Spleen (tissue), 11 donors: ENCODE measurements around the gene ASAP2. TPM values are rescaled to one million over a fixed set of nuclear protein-coding genes. Genes with fewer than 3 reads are reported as not detected.
A peak's percentile ranks its signal among the peaks of the same experiment; 100 is the strongest.

Experiments used
- DNase-seq: peaks from one replicate; pipeline ENCODE4 v3.0.0-alpha.2; 2020
- H3K27ac ChIP-seq, 8 donors: fragments of 200-600 bp; sonication (generic) in 7 of 8; 1 replicate in 4 of 8; 2 replicates in 4 of 8; pipeline versions ENCODE4 v1.5.0 to v1.8.0; 2016 to 2021; ENCODE audit warnings: inconsistent platforms in 4 of 8, mild to moderate bottlenecking in 4 of 8, moderate library complexity in 1 of 8
- H3K27me3 ChIP-seq, 7 donors: fragments of 200-600 bp; sonication (generic) in 6 of 7; replicated peaks in 1 of 7; 1 replicate in 4 of 7; 2 replicates in 3 of 7; pipeline versions ENCODE4 v1.5.0 to v1.8.0; 2016 to 2021; ENCODE audit warnings: inconsistent platforms in 3 of 7, mild to moderate bottlenecking in 1 of 7
- H3K36me3 ChIP-seq, 6 donors: fragments of 200-600 bp; sonication (generic) in 5 of 6; 1 replicate in 4 of 6; 2 replicates in 2 of 6; pipeline versions ENCODE4 v1.5.0 to v1.8.0; 2016 to 2021; ENCODE audit warnings: inconsistent platforms in 2 of 6
- H3K4me1 ChIP-seq, 6 donors: fragments of 200-600 bp; sonication (generic) in 5 of 6; 1 replicate in 3 of 6; 2 replicates in 3 of 6; pipeline versions ENCODE4 v1.5.0 to v1.8.0; 2016 to 2021; ENCODE audit warnings: inconsistent platforms in 3 of 6
- H3K4me3 ChIP-seq, 8 donors: fragments of 200-600 bp; sonication (generic) in 7 of 8; 1 replicate in 4 of 8; 2 replicates in 4 of 8; pipeline versions ENCODE4 v1.5.0 to v1.8.0; 2016 to 2021; ENCODE audit warnings: inconsistent platforms in 4 of 8, mild to moderate bottlenecking in 4 of 8, moderate library complexity in 2 of 8
- H3K9me3 ChIP-seq, 8 donors: fragments of 200-600 bp; sonication (generic) in 7 of 8; 1 replicate in 4 of 8; 2 replicates in 4 of 8; pipeline versions ENCODE4 v1.5.0 to v1.8.0; 2016 to 2021; ENCODE audit warnings: inconsistent platforms in 4 of 8
- CTCF ChIP-seq, 11 experiments: fragments of 200-600 bp in 7 of 11; fragments of 450-650 bp in 4 of 11; sonication (generic) in 4 of 11; IDR thresholded peaks in 8 of 11; conservative IDR thresholded peaks in 3 of 11; 1 replicate in 7 of 11; 2 replicates in 4 of 11; pipeline versions ENCODE4 v1.4.0 to v1.8.0; 2016 to 2021; ENCODE audit warnings: antibody characterized with exemption in 11 of 11, inconsistent platforms in 4 of 11, mild to moderate bottlenecking in 1 of 11
- POLR2A ChIP-seq, 3 donors: fragments of 450-650 bp; IDR thresholded peaks; one replicate each; pipeline ENCODE4 v1.5.1; 2017; ENCODE audit warnings: antibody characterized with exemption in 3 of 3, mild to moderate bottlenecking in 1 of 3
- POLR2AphosphoS5 ChIP-seq, 3 donors: sonication (generic); formaldehyde crosslinking; IDR thresholded peaks; one replicate each; pipeline ENCODE4 v1.5.1; 2017; ENCODE audit warnings: antibody characterized with exemption in 3 of 3
- WGBS, 5 donors: extraction: QIAGEN DNeasy Blood & Tissue Kit in 3 of 5; methylation state at CpG; one replicate each; pipeline versions ENCODE4 v1.1.5 to v1.1.7; 2013 to 2018; 5-methylcytosine and 5-hydroxymethylcytosine counted together
- intact Hi-C: fragments of 100-400 bp; cut with DNase I; formaldehyde crosslinking; loops from one replicate; pipeline ENCODE4 v1.15.0; 2023; ENCODE audit warnings: low total_unique reads
- polyA plus RNA-seq, 3 donors: library from polyadenylated mRNA; stranded (reverse); fragments of 200-250 nt; gene quantifications; one replicate each; pipeline ENCODE4 v1.2.1, GENCODE V29; 2013
- total RNA-seq, 7 donors: library from RNA; depleted of rRNA in 3 of 7; stranded (reverse); fragments of >200 nt in 3 of 7; fragmentation: NEBNext Ultra II Directional in 4 of 7; extraction: Animal tissue kit (Norgen Biotek cat#: 25700) in 4 of 7; gene quantifications; one replicate each; pipeline versions ENCODE4 v1.1.0 to v1.2.1, GENCODE V29; 2016 to 2021
- donor health status: healthy with polysubstance abuse.
- donor health status: DM: no; HTN: no; CAD: no; lungs with moderate emphysema.
- donor health status: DM: no; HTN: no; CAD: no.
- donor health status: Bipolar disorder and iron deficiency.
- donor health status: healthy.
- donor health status: DM: no; HTN: no; CAD: no.
- donor health status: DM: yes; HTN: yes; CAD: no.

The ASAP2 gene
- total and polyA plus RNA-seq, 10 donors, result 0.93 to 3.0 (median 2.2) TPM

DNA sequence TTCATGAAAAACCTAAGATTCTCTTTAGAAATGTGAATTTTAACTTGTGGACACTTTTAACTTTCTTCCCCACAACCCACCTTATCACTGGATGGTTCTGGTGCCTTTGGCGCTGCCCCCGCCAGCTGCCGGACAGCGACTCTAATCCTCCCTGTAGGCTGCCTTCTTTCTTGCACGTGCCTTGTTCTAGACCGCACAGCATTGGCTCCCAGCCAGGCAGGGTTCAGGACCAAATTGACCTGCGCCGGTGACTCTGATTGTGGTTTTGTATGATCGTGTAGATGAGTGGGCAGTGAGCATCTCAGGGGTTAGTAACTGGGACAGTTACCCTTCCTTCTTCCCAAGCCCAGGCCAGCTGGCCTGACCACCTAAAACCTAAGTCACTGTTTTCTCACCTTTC, 106.8 kb downstream of the ASAP2 start:
- peaks cover 0 to 6% (median 0%) of the 10 kb centered on the region in 6 donors for H3K4me1 ChIP-seq
- H3K27ac ChIP-seq, result no peak overlapping the region
- no peaks in the 10 kb centered on the region for H3K9me3 ChIP-seq
- H3K27me3 ChIP-seq, result peaks cover 0 to 31% (median 0%) of the 10 kb centered on the region in 7 donors
- no peaks in the 10 kb centered on the region for H3K36me3 ChIP-seq
- no peak overlapping the region for H3K4me3 ChIP-seq
- no peak for TF ChIP-seq POLR2A (IDR thresholded peaks at IDR 0.05)
- no peak for TF ChIP-seq POLR2AphosphoS5 (IDR thresholded peaks at IDR 0.05)
- WGBS, 5 donors, result 72 to 92% (median 88%) methylated on average over 9 of the region's 9 CpGs
- intact Hi-C loops, result no loop called here
- no peak for DNase-seq

- peaks cover 0 to 31% (median 0%) of the 10 kb centered on the region in 7 donors for H3K27me3 ChIP-seq
- H3K4me3 ChIP-seq, result no peak overlapping the region
- no peak overlapping the region for H3K27ac ChIP-seq
- no peaks in the 10 kb centered on the region for H3K36me3 ChIP-seq
- no peaks in the 10 kb centered on the region for H3K9me3 ChIP-seq
- intact Hi-C loops, result no loop called here
- WGBS, 5 donors, result 88 to 90% (median 89%) methylated on average over 16 of the region's 16 CpGs
- TF ChIP-seq POLR2AphosphoS5 (IDR thresholded peaks at IDR 0.05) (no peak), POLR2A (IDR thresholded peaks at IDR 0.05) (no peak), CTCF (IDR thresholded peaks at IDR 0.05 in 8 of 11, conservative IDR thresholded peaks at IDR 0.05 in 3 of 11) (no peak)
- DNase-seq, result no peak
- H3K4me1 ChIP-seq, result peaks cover 0 to 18% (median 0%) of the 10 kb centered on the region in 6 donors
Observed at GRCh38 chr2:9315280-9315847, 108.8 kb downstream of the ASAP2 start.

- peaks cover 0 to 18% (median 0%) of the 10 kb centered on the region in 6 donors for H3K4me1 ChIP-seq
- peaks cover 0 to 31% (median 0%) of the 10 kb centered on the region in 7 donors for H3K27me3 ChIP-seq
- no peak overlapping the region for H3K27ac ChIP-seq
- intact Hi-C loops, result no loop called here
- 90 to 97% (median 91%) methylated on average over 6 of the region's 6 CpGs for WGBS, 5 donors
- no peaks in the 10 kb centered on the region for H3K9me3 ChIP-seq
- no peak overlapping the region for H3K4me3 ChIP-seq
- no peak for DNase-seq
- TF ChIP-seq POLR2AphosphoS5 (IDR thresholded peaks at IDR 0.05) (no peak), POLR2A (IDR thresholded peaks at IDR 0.05) (no peak), CTCF (IDR thresholded peaks at IDR 0.05 in 8 of 11, conservative IDR thresholded peaks at IDR 0.05 in 3 of 11) (no peak)
- no peaks in the 10 kb centered on the region for H3K36me3 ChIP-seq
Observed at GRCh38 chr2:9317559-9317958, 110.9 kb downstream of the ASAP2 start.

DNA sequence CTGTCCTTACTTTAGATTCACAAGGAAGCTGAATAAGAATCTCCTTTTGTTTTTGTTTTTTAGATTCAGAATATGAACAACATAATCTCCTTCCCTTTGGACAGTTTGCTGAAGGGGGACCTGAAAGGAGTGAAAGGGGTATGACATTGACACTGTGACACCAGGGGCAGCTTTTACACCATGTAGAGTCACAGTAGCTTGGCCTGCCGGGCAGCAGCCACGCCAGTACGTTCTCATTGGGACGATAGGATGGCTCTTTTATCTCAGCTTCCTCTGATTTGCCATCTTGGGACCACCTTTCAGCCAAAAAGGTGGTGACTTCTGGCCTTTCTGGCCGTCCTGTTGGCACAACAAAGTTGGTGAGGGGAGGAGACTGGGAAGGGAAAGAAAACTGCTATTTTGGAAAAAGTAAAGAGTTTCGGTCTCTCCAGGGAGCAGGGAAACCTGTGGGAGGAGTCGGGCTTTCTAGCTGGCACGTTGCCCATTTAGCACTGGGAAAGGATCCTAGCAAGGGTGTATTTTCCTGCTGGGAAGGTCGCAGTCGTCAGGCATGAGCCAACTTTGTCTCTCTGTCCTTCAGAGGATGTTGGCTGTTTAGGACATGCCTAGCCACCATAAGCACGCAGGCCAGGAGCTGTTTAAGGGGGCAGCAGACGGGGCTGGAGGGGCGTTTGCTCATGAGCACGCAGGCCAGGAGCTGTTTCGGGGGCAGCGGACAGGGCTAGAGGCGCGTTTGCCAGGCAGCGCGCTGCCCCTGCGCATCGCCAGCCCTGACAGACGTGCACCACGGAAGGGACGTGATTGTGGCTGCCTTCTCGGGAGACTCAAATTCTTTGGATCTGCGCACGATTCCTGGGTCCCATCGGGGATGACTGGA, 112.1 kb downstream of the ASAP2 start:
- peaks cover 0 to 21% (median 0%) of the 10 kb centered on the region in 7 donors for H3K27me3 ChIP-seq
- H3K4me3 ChIP-seq, result peak overlapping the region in 1 of 8 donors; percentile 30
- H3K4me1 ChIP-seq, result peaks cover 0 to 18% (median 0%) of the 10 kb centered on the region in 6 donors
- intact Hi-C loops, result no loop called here
- H3K27ac ChIP-seq, result peak overlapping the region in 6 of 8 donors; percentile 44 to 70 (median 49)
- no peaks in the 10 kb centered on the region for H3K36me3 ChIP-seq
- peak; percentile 38 to 61 (median 54) for TF ChIP-seq POLR2AphosphoS5 (IDR thresholded peaks at IDR 0.05)
- no peak for TF ChIP-seq CTCF (IDR thresholded peaks at IDR 0.05 in 8 of 11, conservative IDR thresholded peaks at IDR 0.05 in 3 of 11)
- 67 to 78% (median 72%) methylated on average over 24 to 29 of the region's 29 CpGs for WGBS, 5 donors
- DNase-seq, result no peak
- no peaks in the 10 kb centered on the region for H3K9me3 ChIP-seq
